ENCODE measurements around the gene CFAP46. TPM values are rescaled to one million over a fixed set of nuclear protein-coding genes. Genes with fewer than 3 reads are reported as not detected.

The CFAP46 gene
- total and polyA plus RNA-seq, 12 donors: 0.15 to 5.5 (median 1.1) TPM; not detected in 3

DNA sequence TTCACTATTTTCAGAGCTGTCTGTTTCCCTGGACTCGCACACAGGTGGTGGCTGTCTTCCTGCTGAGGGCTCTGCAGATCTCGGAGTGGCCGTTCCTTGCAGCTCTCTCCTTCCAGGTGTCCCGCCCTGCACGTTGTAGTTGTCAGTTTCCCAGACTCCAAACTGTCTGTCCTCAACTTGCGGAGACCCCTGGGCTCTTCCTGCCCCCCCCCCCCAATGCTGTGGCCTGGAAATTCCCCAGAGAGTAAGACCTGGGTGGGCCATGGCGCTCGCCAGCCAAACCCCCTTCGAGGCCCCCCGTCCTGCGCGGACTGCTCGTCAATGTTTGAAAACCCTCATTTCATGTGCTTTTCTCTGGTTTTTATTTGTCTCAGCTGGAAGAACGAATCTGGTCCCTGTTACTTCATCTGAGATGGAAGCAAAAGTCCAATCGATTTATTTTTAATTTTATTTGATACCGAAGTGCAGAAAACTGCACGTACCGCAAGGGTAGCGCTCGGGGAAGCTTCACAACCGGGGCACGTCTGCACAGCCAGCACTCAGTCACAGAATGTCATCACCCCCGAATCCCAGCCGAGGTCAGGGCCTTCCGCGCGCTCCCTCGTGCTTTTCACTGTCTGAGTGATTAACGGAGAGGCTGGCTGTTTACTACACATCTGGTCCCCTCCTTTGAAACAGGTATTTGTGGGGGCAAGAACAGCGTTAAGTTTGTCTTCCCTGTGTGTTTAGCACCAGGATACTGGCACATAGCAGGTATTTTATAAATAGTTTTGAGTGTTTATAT lies 110.0 kb downstream of the CFAP46 start:
- DNase-seq: peak in 1 of 7 donors; percentile 37
- WGBS, 4 donors: 38 to 48% (median 41%) methylated on average over 30 of the region's 30 CpGs
- Histone ChIP-seq H3K4me3 (no peak overlapping the region), H3K9me3 (replicated peaks in 1 of 3) (no peaks in the 10 kb centered on the region), H3K27ac (no peak overlapping the region), H3K27me3 (peaks cover 19% of the 10 kb centered on the region), H3K4me1 (replicated peaks in 1 of 2) (no peaks in the 10 kb centered on the region), H3K36me3 (replicated peaks in 1 of 2) (no peaks in the 10 kb centered on the region)
- intact Hi-C loops (cut with DNase I): no loop called here
- TF ChIP-seq POLR2A (IDR thresholded peaks at IDR 0.05): no peak
- TF ChIP-seq, protein P1, sequence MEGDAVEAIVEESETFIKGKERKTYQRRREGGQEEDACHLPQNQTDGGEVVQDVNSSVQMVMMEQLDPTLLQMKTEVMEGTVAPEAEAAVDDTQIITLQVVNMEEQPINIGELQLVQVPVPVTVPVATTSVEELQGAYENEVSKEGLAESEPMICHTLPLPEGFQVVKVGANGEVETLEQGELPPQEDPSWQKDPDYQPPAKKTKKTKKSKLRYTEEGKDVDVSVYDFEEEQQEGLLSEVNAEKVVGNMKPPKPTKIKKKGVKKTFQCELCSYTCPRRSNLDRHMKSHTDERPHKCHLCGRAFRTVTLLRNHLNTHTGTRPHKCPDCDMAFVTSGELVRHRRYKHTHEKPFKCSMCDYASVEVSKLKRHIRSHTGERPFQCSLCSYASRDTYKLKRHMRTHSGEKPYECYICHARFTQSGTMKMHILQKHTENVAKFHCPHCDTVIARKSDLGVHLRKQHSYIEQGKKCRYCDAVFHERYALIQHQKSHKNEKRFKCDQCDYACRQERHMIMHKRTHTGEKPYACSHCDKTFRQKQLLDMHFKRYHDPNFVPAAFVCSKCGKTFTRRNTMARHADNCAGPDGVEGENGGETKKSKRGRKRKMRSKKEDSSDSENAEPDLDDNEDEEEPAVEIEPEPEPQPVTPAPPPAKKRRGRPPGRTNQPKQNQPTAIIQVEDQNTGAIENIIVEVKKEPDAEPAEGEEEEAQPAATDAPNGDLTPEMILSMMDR (IDR thresholded peaks at IDR 0.05): no peak

DNA sequence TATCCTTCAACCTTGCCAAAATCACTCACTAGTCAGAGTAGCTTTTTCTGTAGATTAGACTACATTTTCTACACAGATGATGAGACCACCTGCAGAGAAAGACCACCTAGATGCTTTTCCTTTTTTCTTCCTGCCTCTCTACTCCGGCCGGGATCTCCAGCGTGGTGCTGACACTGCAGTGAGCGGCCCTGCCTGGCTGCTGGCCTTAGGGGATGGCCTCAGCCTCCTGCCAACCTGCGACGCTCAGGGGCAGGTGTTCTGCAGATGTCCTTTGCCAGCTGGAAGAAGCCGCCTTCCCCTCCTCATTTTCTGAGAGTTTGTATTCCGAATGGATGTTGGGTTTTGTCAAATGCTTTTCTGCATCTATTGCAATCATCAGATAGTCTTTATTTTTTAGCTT lies 113.0 kb downstream of the CFAP46 start:
- Histone ChIP-seq H3K36me3 (replicated peaks in 1 of 2) (no peaks in the 10 kb centered on the region), H3K27me3 (peaks cover 10% of the 10 kb centered on the region), H3K4me1 (replicated peaks in 1 of 2) (no peaks in the 10 kb centered on the region), H3K4me3 (no peak overlapping the region), H3K9me3 (replicated peaks in 1 of 3) (no peaks in the 10 kb centered on the region), H3K27ac (no peak overlapping the region)
- intact Hi-C loops (cut with DNase I): no loop called here
- 67 to 75% (median 73%) methylated on average over 8 of the region's 8 CpGs for WGBS, 4 donors
- DNase-seq: no peak
- TF ChIP-seq, protein P1 (IDR thresholded peaks at IDR 0.05): no peak
- TF ChIP-seq POLR2A (IDR thresholded peaks at IDR 0.05): no peak

DNA sequence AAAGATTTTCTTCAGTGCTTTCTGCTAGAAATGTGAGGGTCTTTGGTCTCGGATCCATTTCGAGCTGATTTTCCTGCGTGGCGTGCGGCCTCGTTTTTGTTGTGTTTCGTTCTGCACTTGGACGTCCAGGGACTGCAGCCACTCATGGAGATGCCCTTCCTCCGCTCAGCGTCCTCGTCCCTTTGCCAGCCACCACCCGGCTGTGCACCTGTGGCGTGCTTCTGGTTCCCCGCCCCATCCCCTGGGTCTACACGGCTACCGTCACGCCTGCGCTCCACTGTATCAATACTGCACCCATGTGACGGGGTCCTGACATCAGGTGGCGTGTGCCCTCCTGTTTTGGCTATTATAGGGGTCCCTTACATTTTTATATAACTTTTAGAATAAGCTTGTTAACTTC lies 113.7 kb downstream of the CFAP46 start:
- Histone ChIP-seq H3K36me3 (replicated peaks in 1 of 2) (no peaks in the 10 kb centered on the region), H3K27me3 (peaks cover 3% of the 10 kb centered on the region), H3K4me3 (no peak overlapping the region), H3K4me1 (replicated peaks in 1 of 2) (no peaks in the 10 kb centered on the region), H3K9me3 (replicated peaks in 1 of 3) (no peaks in the 10 kb centered on the region), H3K27ac (no peak overlapping the region)
- intact Hi-C loops (cut with DNase I): no loop called here
- TF ChIP-seq, protein P1 (IDR thresholded peaks at IDR 0.05): no peak
- no peak for TF ChIP-seq POLR2A (IDR thresholded peaks at IDR 0.05)
- no peak for DNase-seq
- 88 to 92% (median 90%) methylated on average over 20 of the region's 20 CpGs for WGBS, 4 donors

DNA sequence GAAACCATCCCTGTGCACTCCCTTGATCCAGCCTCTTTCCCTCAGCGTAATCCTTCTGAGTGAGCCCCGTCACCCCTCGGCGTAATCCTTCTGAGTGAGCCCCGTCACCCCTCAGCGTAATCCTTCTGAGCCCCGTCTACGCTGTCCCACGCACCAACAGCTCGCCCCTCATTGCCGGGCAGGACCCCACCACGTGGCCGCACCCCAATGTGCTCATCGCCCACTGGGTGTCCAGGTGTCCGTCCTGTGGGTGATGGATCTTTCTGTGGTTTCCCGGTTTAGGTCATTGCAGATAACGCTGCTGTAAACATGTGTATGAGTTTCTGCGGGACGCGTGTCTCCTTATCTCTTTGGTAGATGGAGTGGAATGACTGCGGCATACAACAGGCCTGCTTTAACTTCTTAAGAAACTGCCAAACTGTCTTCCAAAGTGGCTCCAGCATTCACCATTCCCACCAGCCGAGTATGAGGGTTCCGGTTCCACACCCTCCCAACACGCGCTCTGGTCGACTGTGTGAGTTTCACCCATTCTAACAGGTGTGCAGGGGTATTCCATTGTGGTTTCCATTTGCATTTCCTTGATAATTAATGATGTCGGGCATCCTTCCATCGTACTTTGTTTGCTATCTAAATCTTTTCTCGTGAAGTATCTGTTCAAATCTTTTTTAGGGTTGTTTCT lies 114.4 kb downstream of the CFAP46 start:
- WGBS, 4 donors: 85 to 86% (median 86%) methylated on average over 29 of the region's 29 CpGs
- Histone ChIP-seq H3K27me3 (no peaks in the 10 kb centered on the region), H3K4me3 (no peak overlapping the region), H3K9me3 (replicated peaks in 1 of 3) (no peaks in the 10 kb centered on the region), H3K36me3 (replicated peaks in 1 of 2) (no peaks in the 10 kb centered on the region), H3K27ac (no peak overlapping the region), H3K4me1 (replicated peaks in 1 of 2) (no peaks in the 10 kb centered on the region)
- DNase-seq: no peak
- no peak for TF ChIP-seq POLR2A (IDR thresholded peaks at IDR 0.05)
- TF ChIP-seq, protein P1 (IDR thresholded peaks at IDR 0.05): no peak
- intact Hi-C loops (cut with DNase I): no loop called here

Measured in adrenal gland (tissue), 12 donors.